Measurements from ENCODE around the gene ZNF443. TPM values are rescaled to one million over a fixed set of nuclear protein-coding genes. Genes with fewer than 3 reads are reported as not detected.

ZNF443 gene
- total RNA-seq, 2 donors from 2014 or later = 2.4 to 3.4 TPM

- Histone ChIP-seq H3K36me3 (peaks cover 16% of the 10 kb centered on the region), H3K27me3 (replicated peaks; ENCODE audit: insufficient read depth) (no peaks in the 10 kb centered on the region)
- TF ChIP-seq CTCF (IDR thresholded peaks at IDR 0.05) = no peak
Measured at GRCh38 chr19:12380444-12380737, 60.4 kb downstream of the ZNF443 start.

GRCh38 chr19:12379732-12380443, 60.9 kb downstream of the ZNF443 start:
- ATAC-seq (ENCODE audit: insufficient number of reproducible peaks, low FRiP score, low read depth) (no peak), DNase-seq (ENCODE audit: low spot score) (no peak)
- Histone ChIP-seq H3K27ac (no peak overlapping the region), H3K4me3 (no peak overlapping the region), H3K27me3 (replicated peaks; ENCODE audit: insufficient read depth) (no peaks in the 10 kb centered on the region), H3K9me3 (peaks cover 30% of the 10 kb centered on the region), H3K36me3 (peaks cover 16% of the 10 kb centered on the region), H3K4me1 (ENCODE audit: control insufficient read depth in 1 of 2, low read depth in 2 of 2) (no peaks in the 10 kb centered on the region)
- no peak for TF ChIP-seq CTCF (IDR thresholded peaks at IDR 0.05)

More at GRCh38 chr19:12380444-12380737, 60.4 kb downstream of the ZNF443 start:
- H3K9me3 ChIP-seq = peaks cover 30% of the 10 kb centered on the region
- H3K27ac ChIP-seq = no peak overlapping the region
- no peak for ATAC-seq (ENCODE audit: insufficient number of reproducible peaks, low FRiP score, low read depth)
- no peaks in the 10 kb centered on the region for H3K4me1 ChIP-seq (ENCODE audit: control insufficient read depth in 1 of 2, low read depth in 2 of 2)
- no peak for DNase-seq (ENCODE audit: low spot score)
- H3K4me3 ChIP-seq = no peak overlapping the region

Other genes with a start within 250 kb of the ZNF443 start
- 10 to 100 TPM in 1 of 2 donors, 1 to 10 TPM in 1; 9.5 to 13.2 TPM for gene ZNF44, start 146.1 kb downstream of the ZNF443 start, total RNA-seq
- gene ZNF563, start 107.4 kb downstream of the ZNF443 start, total RNA-seq = 1 to 10 TPM; 3.1 to 7.9 TPM
- gene ZNF442, start 75.3 kb downstream of the ZNF443 start, total RNA-seq = 10 to 100 TPM in 1 of 2 donors, under 1 TPM in 1; 0.81 to 11.1 TPM
- 1 to 10 TPM; 6.8 to 7.6 TPM for gene ZNF799, start 39.8 kb downstream of the ZNF443 start, total RNA-seq
- gene ZNF709, start 43.8 kb upstream of the ZNF443 start, total RNA-seq = 1 to 10 TPM; 1.4 to 3.5 TPM
- gene ZNF564, start 110.5 kb upstream of the ZNF443 start, total RNA-seq = 10 to 100 TPM; 11.6 to 21.7 TPM
- 1 to 10 TPM; 3.4 to 8.1 TPM for gene ZNF490, start 169.8 kb upstream of the ZNF443 start, total RNA-seq
- 10 to 100 TPM; 26.0 to 32.4 TPM for gene ZNF791, start 169.9 kb upstream of the ZNF443 start, total RNA-seq
- 100 to 1,000 TPM; 111 to 118 TPM for gene MAN2B1, start 225.7 kb upstream of the ZNF443 start, total RNA-seq
- 10 to 100 TPM; 12.1 to 16.2 TPM for gene WDR83, start 225.8 kb upstream of the ZNF443 start, total RNA-seq
- 100 to 1,000 TPM; 101 to 114 TPM for gene DHPS, start 240.9 kb upstream of the ZNF443 start, total RNA-seq
- gene GNG14, start 247.0 kb upstream of the ZNF443 start, total RNA-seq = not detected

Measured in thoracic aorta (tissue), 2 donors.